ENCODE data around the gene TMEM182.

DNA sequence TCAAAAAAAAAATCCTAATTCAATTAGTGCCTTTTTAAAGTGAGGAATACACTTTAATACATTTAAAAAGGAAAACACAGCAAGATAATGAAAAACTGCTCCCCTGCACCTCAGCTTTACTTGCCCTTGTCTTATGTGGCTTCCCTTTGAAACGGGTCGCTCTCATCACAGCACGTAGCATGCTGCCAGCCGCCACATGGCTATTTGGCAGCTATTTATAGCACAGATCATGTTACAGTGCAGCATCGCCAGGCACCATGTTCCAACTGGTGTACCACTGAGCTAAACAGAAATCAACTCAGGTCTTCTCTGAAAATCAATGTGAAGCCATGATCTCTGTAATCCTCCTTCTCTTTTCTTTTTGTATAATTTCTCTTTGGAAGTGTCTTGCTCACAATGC, 65.1 kb downstream of the TMEM182 start:
- TF ChIP-seq, protein P1, sequence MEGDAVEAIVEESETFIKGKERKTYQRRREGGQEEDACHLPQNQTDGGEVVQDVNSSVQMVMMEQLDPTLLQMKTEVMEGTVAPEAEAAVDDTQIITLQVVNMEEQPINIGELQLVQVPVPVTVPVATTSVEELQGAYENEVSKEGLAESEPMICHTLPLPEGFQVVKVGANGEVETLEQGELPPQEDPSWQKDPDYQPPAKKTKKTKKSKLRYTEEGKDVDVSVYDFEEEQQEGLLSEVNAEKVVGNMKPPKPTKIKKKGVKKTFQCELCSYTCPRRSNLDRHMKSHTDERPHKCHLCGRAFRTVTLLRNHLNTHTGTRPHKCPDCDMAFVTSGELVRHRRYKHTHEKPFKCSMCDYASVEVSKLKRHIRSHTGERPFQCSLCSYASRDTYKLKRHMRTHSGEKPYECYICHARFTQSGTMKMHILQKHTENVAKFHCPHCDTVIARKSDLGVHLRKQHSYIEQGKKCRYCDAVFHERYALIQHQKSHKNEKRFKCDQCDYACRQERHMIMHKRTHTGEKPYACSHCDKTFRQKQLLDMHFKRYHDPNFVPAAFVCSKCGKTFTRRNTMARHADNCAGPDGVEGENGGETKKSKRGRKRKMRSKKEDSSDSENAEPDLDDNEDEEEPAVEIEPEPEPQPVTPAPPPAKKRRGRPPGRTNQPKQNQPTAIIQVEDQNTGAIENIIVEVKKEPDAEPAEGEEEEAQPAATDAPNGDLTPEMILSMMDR (conservative IDR thresholded peaks at IDR 0.05): no peak
- TF ChIP-seq EZH2 (IDR thresholded peaks at IDR 0.05; ENCODE audit: low read depth): no peak

All from PC-9 (cell line).